ENCODE results near the gene TBC1D16.
A peak's percentile ranks its signal among the peaks of the same experiment; 100 is the strongest.

The TBC1D16 gene

GRCh38 chr17:79925242-79925957 lies 110.3 kb downstream of the TBC1D16 start:
- H3K4me3 ChIP-seq (replicated peaks in 1 of 2; ENCODE audit: low read depth in 2 of 2, low read length in 2 of 2), result no peak overlapping the region
- no peak for TF ChIP-seq CTCF (IDR thresholded peaks at IDR 0.05; ENCODE audit: low read depth, low read length)
- DNase-seq (ENCODE audit: low read depth in 2 of 2), result peak in 1 of 2 donors; percentile 66

DNA sequence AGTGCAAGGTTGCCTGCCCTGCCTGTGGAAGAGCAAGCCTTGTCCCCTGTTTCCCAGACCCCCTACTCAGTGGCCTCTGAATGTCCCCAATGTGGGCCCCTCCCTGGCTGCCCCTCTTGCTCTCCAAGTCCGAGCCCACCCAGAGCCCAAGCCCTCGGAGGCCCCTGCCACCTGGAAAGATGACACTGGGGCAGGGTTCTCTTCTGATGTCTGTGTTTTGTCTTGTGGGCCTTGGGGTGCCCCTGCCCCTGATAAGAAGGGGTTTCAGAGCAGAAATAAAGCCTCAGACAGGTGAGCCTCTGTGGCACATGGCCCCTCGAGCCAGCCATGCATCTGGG lies 111.1 kb downstream of the TBC1D16 start:
- no peak for TF ChIP-seq CTCF (IDR thresholded peaks at IDR 0.05; ENCODE audit: low read depth, low read length)
- DNase-seq (ENCODE audit: low read depth in 2 of 2), result no peak
- H3K4me3 ChIP-seq (replicated peaks in 1 of 2; ENCODE audit: low read depth in 2 of 2, low read length in 2 of 2), result no peak overlapping the region

- peak; percentile 69 for TF ChIP-seq CTCF (IDR thresholded peaks at IDR 0.05; ENCODE audit: low read depth, low read length)
- H3K4me3 ChIP-seq (replicated peaks in 1 of 2; ENCODE audit: low read depth in 2 of 2, low read length in 2 of 2), result no peak overlapping the region
- DNase-seq (ENCODE audit: low read depth in 2 of 2), result peak; percentile 27 to 38
These were observed 111.6 kb downstream of the TBC1D16 start for GRCh38 chr17:79923974-79924638.

- TF ChIP-seq CTCF (IDR thresholded peaks at IDR 0.05; ENCODE audit: low read depth, low read length), result no peak
- DNase-seq (ENCODE audit: low read depth in 2 of 2), result no peak
- no peak overlapping the region for H3K4me3 ChIP-seq (replicated peaks in 1 of 2; ENCODE audit: low read depth in 2 of 2, low read length in 2 of 2)
These were observed 112.9 kb downstream of the TBC1D16 start for GRCh38 chr17:79922798-79923197.

- no peak overlapping the region for H3K4me3 ChIP-seq (replicated peaks in 1 of 2; ENCODE audit: low read depth in 2 of 2, low read length in 2 of 2)
- DNase-seq (ENCODE audit: low read depth in 2 of 2), result no peak
- no peak for TF ChIP-seq CTCF (IDR thresholded peaks at IDR 0.05; ENCODE audit: low read depth, low read length)
These were observed 113.5 kb downstream of the TBC1D16 start for GRCh38 chr17:79922116-79922601.

- no peak for TF ChIP-seq CTCF (IDR thresholded peaks at IDR 0.05; ENCODE audit: low read depth, low read length)
- no peak overlapping the region for H3K4me3 ChIP-seq (replicated peaks in 1 of 2; ENCODE audit: low read depth in 2 of 2, low read length in 2 of 2)
- DNase-seq (ENCODE audit: low read depth in 2 of 2), result no peak
These were observed 114.1 kb downstream of the TBC1D16 start for GRCh38 chr17:79921411-79922115.
